Common myeloid progenitor, CD34-positive (primary cell): ENCODE data around the gene CIDEC.

Experiments
- CTCF ChIA-PET: fragments of 350-600 bp; sonication (Branson Sonifier 250); formaldehyde crosslinking; loops from one replicate; lab custom pipeline; 2021; ENCODE audit warnings: antibody characterized with exemption; lab: Charles Lee
- POLR2A ChIA-PET: fragments of 350-600 bp; sonication (Branson Sonifier 250); formaldehyde crosslinking; loops from one replicate; lab custom pipeline; 2021; ENCODE audit warnings: antibody characterized with exemption; lab: Charles Lee
- DNase-seq, 3 donors: peaks; one replicate each; pipeline versions ENCODE4 v3.0.0 to v3.0.0-alpha.2; 2013
- H3K27ac ChIP-seq, 2 experiments: 1 replicate in 1 of 2; 2 replicates in 1 of 2; pipeline ENCODE4 v1.7.0; 2013; ENCODE audit warnings: inconsistent platforms in 2 of 2, low read length in 2 of 2, mild to moderate bottlenecking in 2 of 2, low read depth in 1 of 2, moderate library complexity in 1 of 2; ENCODE audit not compliant: severe bottlenecking in 2 of 2, insufficient read depth in 1 of 2, poor library complexity in 1 of 2
- H3K27me3 ChIP-seq, 5 experiments: replicated peaks in 2 of 5; 1 replicate in 3 of 5; 2 replicates in 2 of 5; pipeline versions ENCODE4 v1.6.1 to v1.7.0; 2013; ENCODE audit warnings: low read length in 4 of 5, mild to moderate bottlenecking in 2 of 5, moderate library complexity in 2 of 5, inconsistent platforms in 1 of 5; ENCODE audit not compliant: insufficient read depth in 5 of 5, control insufficient read depth in 4 of 5
- H3K36me3 ChIP-seq, 4 experiments: 1 replicate in 2 of 4; 2 replicates in 2 of 4; pipeline versions ENCODE4 v1.6.1 to v1.7.0; 2013; ENCODE audit warnings: low read length in 3 of 4, control low read depth in 1 of 4, mild to moderate bottlenecking in 1 of 4; ENCODE audit not compliant: control insufficient read depth in 4 of 4, insufficient read depth in 4 of 4
- H3K4me1 ChIP-seq, 4 experiments: 1 replicate in 3 of 4; 2 replicates in 1 of 4; pipeline versions ENCODE4 v1.6.1 to v1.7.1; 2013; ENCODE audit warnings: low read length in 3 of 4, mild to moderate bottlenecking in 3 of 4, control low read depth in 1 of 4, inconsistent platforms in 1 of 4, moderate library complexity in 1 of 4; ENCODE audit not compliant: control insufficient read depth in 4 of 4, insufficient read depth in 4 of 4; ENCODE audit errors: control extremely low read depth in 1 of 4
- H3K4me3 ChIP-seq, 7 experiments: 1 replicate in 4 of 7; 2 replicates in 3 of 7; pipeline versions ENCODE4 v1.5.1 to v1.7.0; 2013; ENCODE audit warnings: mild to moderate bottlenecking in 7 of 7, low read length in 6 of 7, moderate library complexity in 6 of 7, inconsistent platforms in 2 of 7, low read depth in 2 of 7, control low read depth in 1 of 7; ENCODE audit not compliant: insufficient read depth in 4 of 7, control insufficient read depth in 1 of 7; ENCODE audit errors: extremely low read depth in 1 of 7
- H3K9me3 ChIP-seq, 5 experiments: 1 replicate in 4 of 5; 2 replicates in 1 of 5; pipeline versions ENCODE4 v1.6.1 to v1.7.1; 2013; ENCODE audit warnings: low read length in 4 of 5, mild to moderate bottlenecking in 2 of 5, inconsistent platforms in 1 of 5, low read depth in 1 of 5, moderate library complexity in 1 of 5; ENCODE audit not compliant: control insufficient read depth in 4 of 5, insufficient read depth in 2 of 5; ENCODE audit errors: control extremely low read depth in 1 of 5
- WGBS: methylation state at CpG from one replicate; pipeline ENCODE4 v1.1.5; 2013; ENCODE audit not compliant: insufficient coverage; 5-methylcytosine and 5-hydroxymethylcytosine counted together

Gene CIDEC

GRCh38 chr3:9831253-9831652 is 48.8 kb downstream of the CIDEC start:
- Histone ChIP-seq H3K4me1 (peaks cover 0 to 3% (median 1%) of the 10 kb centered on the region in 4 experiments), H3K9me3 (no peaks in the 10 kb centered on the region), H3K27ac (no peak overlapping the region), H3K4me3 (no peak overlapping the region), H3K27me3 (no peaks in the 10 kb centered on the region), H3K36me3 (peaks cover 14 to 49% (median 42%) of the 10 kb centered on the region in 4 experiments)
- 100% methylated on average over 3 of the region's 3 CpGs for WGBS
- no peak for DNase-seq
- CTCF ChIA-PET = interaction anchor here (1.0 to 2.0 kb wide), 4 partner anchors 8 to 49 kb away, joined by 3 to 5 read pairs (median 4); no protein-coding TSS in a partner anchor
- POLR2A ChIA-PET = interaction anchor here (0.9 kb wide), 1 partner anchor 24 kb away, joined by 9 read pairs; no protein-coding TSS in a partner anchor

- Histone ChIP-seq H3K27me3 (no peaks in the 10 kb centered on the region), H3K27ac (no peak overlapping the region), H3K36me3 (peaks cover 8 to 28% (median 26%) of the 10 kb centered on the region in 4 experiments), H3K4me1 (peaks cover 0 to 3% (median 1%) of the 10 kb centered on the region in 4 experiments), H3K4me3 (no peak overlapping the region), H3K9me3 (no peaks in the 10 kb centered on the region)
- POLR2A ChIA-PET = no interaction called here
- CTCF ChIA-PET = interaction anchor here (1.1 to 2.0 kb wide), 2 partner anchors 9 to 10 kb away, joined by 4 to 5 read pairs; no protein-coding TSS in a partner anchor
- WGBS = 99% methylated on average over 17 of the region's 17 CpGs
- DNase-seq = no peak
Measured at GRCh38 chr3:9828801-9829755, 51.0 kb downstream of the CIDEC start.

- Histone ChIP-seq H3K27ac (no peak overlapping the region), H3K27me3 (no peaks in the 10 kb centered on the region), H3K9me3 (no peaks in the 10 kb centered on the region), H3K4me1 (peaks cover 0 to 3% (median 1%) of the 10 kb centered on the region in 4 experiments), H3K4me3 (no peak overlapping the region), H3K36me3 (peaks cover 7 to 13% (median 12%) of the 10 kb centered on the region in 4 experiments)
- ChIA-PET POLR2A (no interaction called here), CTCF (interaction anchor here (0.6 to 1.5 kb wide), 2 partner anchors 45 to 107 kb away, joined by 3 read pairs; no protein-coding TSS in a partner anchor)
- peak in 2 of 3 donors; percentile 45 to 57 for DNase-seq
- 93% methylated on average over 20 of the region's 20 CpGs for WGBS
Measured at GRCh38 chr3:9826815-9827573, 53.1 kb downstream of the CIDEC start.

GRCh38 chr3:9825451-9826040 is 54.5 kb downstream of the CIDEC start:
- Histone ChIP-seq H3K9me3 (no peaks in the 10 kb centered on the region), H3K4me1 (peaks cover 0 to 3% (median 1%) of the 10 kb centered on the region in 4 experiments), H3K36me3 (peaks cover 5 to 11% (median 8%) of the 10 kb centered on the region in 4 experiments), H3K27me3 (no peaks in the 10 kb centered on the region), H3K27ac (no peak overlapping the region), H3K4me3 (no peak overlapping the region)
- ChIA-PET CTCF (interaction anchor here (0.8 to 1.5 kb wide), 3 partner anchors 9 to 44 kb away, joined by 3 to 4 read pairs (median 3); no protein-coding TSS in a partner anchor), POLR2A (no interaction called here)
- no peak for DNase-seq
- 94% methylated on average over 14 of the region's 14 CpGs for WGBS

- POLR2A ChIA-PET = no interaction called here
- no peaks in the 10 kb centered on the region for H3K27me3 ChIP-seq
Measured at GRCh38 chr3:9820946-9821345, 59.1 kb downstream of the CIDEC start.

GRCh38 chr3:9820543-9820942 is 59.5 kb downstream of the CIDEC start:
- no peaks in the 10 kb centered on the region for H3K9me3 ChIP-seq
- peaks cover 0 to 6% (median 2%) of the 10 kb centered on the region in 4 experiments for H3K36me3 ChIP-seq
- H3K27me3 ChIP-seq = no peaks in the 10 kb centered on the region
- WGBS = 93% methylated on average over 12 of the region's 12 CpGs
- no peak for DNase-seq
- no peak overlapping the region for H3K4me3 ChIP-seq
- no peak overlapping the region for H3K27ac ChIP-seq
- no peaks in the 10 kb centered on the region for H3K4me1 ChIP-seq
- ChIA-PET POLR2A (interaction anchor here (0.6 kb wide), 1 partner anchor 11 kb away, joined by 3 read pairs; the partner anchor contains the start of gene TTLL3), CTCF (interaction anchor here (0.5 to 1.7 kb wide), 4 partner anchors 11 to 130 kb away, joined by 3 to 4 read pairs (median 4); no protein-coding TSS in a partner anchor)

More at GRCh38 chr3:9820946-9821345, 59.1 kb downstream of the CIDEC start:
- DNase-seq = peak in 2 of 3 donors; percentile 39 to 42
- CTCF ChIA-PET = interaction anchor here (1.7 kb wide), 1 partner anchor 11 kb away, joined by 4 read pairs; no protein-coding TSS in a partner anchor
- H3K27ac ChIP-seq = no peak overlapping the region
- WGBS = 88% methylated on average over 2 of the region's 2 CpGs
- H3K4me1 ChIP-seq = no peaks in the 10 kb centered on the region
- H3K36me3 ChIP-seq = peaks cover 0 to 6% (median 2%) of the 10 kb centered on the region in 4 experiments
- no peaks in the 10 kb centered on the region for H3K9me3 ChIP-seq
- H3K4me3 ChIP-seq = no peak overlapping the region
